HG02852 (cell line): ENCODE results near the gene COL5A1.

Experiments used
- ATAC-seq: cut with Tn5 transposase; IDR thresholded peaks from one replicate; pipeline ENCODE4 v1.9.1; 2021; ENCODE audit warnings: mild to moderate bottlenecking, moderate library complexity; ENCODE audit not compliant: unreplicated experiment

The COL5A1 gene

GRCh38 chr9:134759913-134760312 lies 118.3 kb downstream of the COL5A1 start:
- ATAC-seq: no peak

GRCh38 chr9:134760750-134761420 lies 119.3 kb downstream of the COL5A1 start:
- no peak for ATAC-seq

GRCh38 chr9:134764473-134765269 lies 123.1 kb downstream of the COL5A1 start:
- no peak for ATAC-seq

- ATAC-seq: no peak
Measured at GRCh38 chr9:134765785-134766184, 124.2 kb downstream of the COL5A1 start.

- ATAC-seq: no peak
Measured at GRCh38 chr9:134766587-134766986, 125.0 kb downstream of the COL5A1 start.

- no peak for ATAC-seq
Measured at GRCh38 chr9:134768332-134768708, 126.7 kb downstream of the COL5A1 start.

- no peak for ATAC-seq
Measured at GRCh38 chr9:134768709-134769351, 127.2 kb downstream of the COL5A1 start.

- no peak for ATAC-seq
Measured at GRCh38 chr9:134770972-134771971, 129.7 kb downstream of the COL5A1 start.

GRCh38 chr9:134772331-134772730 lies 130.7 kb downstream of the COL5A1 start:
- ATAC-seq: no peak

GRCh38 chr9:134773842-134774241 lies 132.2 kb downstream of the COL5A1 start:
- no peak for ATAC-seq

- ATAC-seq: no peak
Measured at GRCh38 chr9:134774410-134774809, 132.8 kb downstream of the COL5A1 start.

GRCh38 chr9:134775081-134775951 lies 133.7 kb downstream of the COL5A1 start:
- ATAC-seq: no peak

- ATAC-seq: no peak
Measured at GRCh38 chr9:134776080-134776796, 134.6 kb downstream of the COL5A1 start.

GRCh38 chr9:134777153-134777552 lies 135.6 kb downstream of the COL5A1 start:
- no peak for ATAC-seq

- no peak for ATAC-seq
Measured at GRCh38 chr9:134778156-134778555, 136.6 kb downstream of the COL5A1 start.

GRCh38 chr9:134778841-134779411 lies 137.3 kb downstream of the COL5A1 start:
- ATAC-seq: no peak

- ATAC-seq: no peak
Measured at GRCh38 chr9:134779640-134780039, 138.0 kb downstream of the COL5A1 start.

GRCh38 chr9:134781591-134782302 lies 140.1 kb downstream of the COL5A1 start:
- no peak for ATAC-seq
